Head of caudate nucleus (tissue), 42 donors: ENCODE results near the gene PLXNA2.
A peak's percentile ranks its signal among the peaks of the same experiment; 100 is the strongest.

Source experiments
- DNase-seq, 42 donors: peaks; one replicate each; pipeline versions ENCODE4 v3.0.0 to v3.0.0-alpha.2; 2020 to 2021; ENCODE audit warnings: mixed read lengths in 7 of 42
- intact Hi-C: fragments of 100-400 bp; cut with DNase I; formaldehyde crosslinking; loops from one replicate; pipeline ENCODE4 v1.15.0; 2022

The PLXNA2 gene, protein sequence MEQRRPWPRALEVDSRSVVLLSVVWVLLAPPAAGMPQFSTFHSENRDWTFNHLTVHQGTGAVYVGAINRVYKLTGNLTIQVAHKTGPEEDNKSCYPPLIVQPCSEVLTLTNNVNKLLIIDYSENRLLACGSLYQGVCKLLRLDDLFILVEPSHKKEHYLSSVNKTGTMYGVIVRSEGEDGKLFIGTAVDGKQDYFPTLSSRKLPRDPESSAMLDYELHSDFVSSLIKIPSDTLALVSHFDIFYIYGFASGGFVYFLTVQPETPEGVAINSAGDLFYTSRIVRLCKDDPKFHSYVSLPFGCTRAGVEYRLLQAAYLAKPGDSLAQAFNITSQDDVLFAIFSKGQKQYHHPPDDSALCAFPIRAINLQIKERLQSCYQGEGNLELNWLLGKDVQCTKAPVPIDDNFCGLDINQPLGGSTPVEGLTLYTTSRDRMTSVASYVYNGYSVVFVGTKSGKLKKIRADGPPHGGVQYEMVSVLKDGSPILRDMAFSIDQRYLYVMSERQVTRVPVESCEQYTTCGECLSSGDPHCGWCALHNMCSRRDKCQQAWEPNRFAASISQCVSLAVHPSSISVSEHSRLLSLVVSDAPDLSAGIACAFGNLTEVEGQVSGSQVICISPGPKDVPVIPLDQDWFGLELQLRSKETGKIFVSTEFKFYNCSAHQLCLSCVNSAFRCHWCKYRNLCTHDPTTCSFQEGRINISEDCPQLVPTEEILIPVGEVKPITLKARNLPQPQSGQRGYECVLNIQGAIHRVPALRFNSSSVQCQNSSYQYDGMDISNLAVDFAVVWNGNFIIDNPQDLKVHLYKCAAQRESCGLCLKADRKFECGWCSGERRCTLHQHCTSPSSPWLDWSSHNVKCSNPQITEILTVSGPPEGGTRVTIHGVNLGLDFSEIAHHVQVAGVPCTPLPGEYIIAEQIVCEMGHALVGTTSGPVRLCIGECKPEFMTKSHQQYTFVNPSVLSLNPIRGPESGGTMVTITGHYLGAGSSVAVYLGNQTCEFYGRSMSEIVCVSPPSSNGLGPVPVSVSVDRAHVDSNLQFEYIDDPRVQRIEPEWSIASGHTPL (N-terminal part only)

DNA sequence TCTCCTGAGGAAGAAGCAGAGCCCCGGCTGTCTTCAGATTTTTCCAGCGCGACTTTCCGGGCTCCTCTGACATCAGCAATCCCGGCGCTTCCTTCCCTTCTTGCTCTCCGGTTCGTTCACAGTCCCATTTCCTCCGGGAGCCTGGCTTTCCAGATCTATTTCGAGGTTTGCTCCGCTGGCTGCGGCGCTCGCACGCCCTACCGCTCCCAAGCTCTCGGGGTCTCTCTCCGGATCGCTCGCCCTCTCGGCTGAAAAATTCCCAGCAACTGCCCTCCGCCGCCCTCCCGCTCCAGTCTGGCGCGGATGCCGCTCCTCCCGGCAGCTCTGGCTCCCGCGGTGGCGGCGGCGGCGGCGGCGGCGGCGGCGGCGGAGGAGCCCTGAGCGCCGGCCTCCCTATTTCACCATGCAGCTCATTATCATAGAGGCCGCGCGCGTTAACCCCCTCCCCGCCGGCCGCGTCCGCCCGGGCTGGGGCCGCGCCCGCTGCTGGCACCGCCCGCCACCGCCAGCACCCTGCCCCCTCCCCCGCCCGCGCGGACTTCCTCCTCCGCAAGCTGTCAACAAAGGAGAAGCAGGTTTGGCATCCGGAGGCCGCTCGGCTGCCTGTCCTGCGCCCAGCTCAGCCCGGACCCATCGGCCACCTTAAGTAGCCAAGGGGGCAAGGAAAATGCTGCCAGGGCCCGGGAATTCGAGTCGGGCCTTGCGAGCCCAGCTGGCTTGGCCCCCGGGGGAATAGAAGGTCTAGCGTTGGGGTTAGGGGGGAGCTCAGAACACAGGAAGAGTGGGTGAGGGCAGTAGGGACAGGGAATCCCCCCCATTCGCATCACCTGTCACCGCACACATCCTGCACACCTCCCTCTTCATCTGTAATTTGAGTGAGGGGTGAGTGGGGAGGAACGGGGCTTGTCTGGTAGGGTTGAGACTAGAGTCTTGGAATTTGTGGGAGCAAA, at the start of gene PLXNA2:
PLXNA2 (minus strand) TSS at position 418 of the 950 bp plus-strand sequence. CDS start 26,462 bp downstream, outside the sequence.
- peak in 40 of 42 donors; percentile 51 to 84 (median 68) for DNase-seq

DNA sequence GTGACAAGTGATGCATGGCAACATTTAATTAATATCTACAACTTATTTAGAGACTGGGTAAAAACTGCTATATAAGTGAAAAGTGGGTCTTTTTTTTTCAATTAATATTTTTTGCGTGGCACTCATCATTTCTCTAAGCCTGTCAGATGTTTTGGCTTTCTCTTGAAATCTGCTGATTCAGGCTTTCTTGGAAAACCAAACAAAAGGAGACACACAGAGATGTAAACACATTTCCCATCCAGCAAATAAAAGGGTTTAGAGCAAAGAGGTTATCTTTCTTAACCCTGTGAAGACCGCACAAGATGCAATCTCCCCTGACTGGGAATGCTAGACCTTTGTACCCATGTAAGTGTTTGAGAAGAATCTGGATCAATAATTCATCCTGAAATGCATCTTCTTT, 48.7 kb upstream of the PLXNA2 start:
- DNase-seq, result no peak
- intact Hi-C loops, result no loop called here

More for the DNA sequence above, at the start of gene PLXNA2:
- intact Hi-C loops, result loop anchor here (2.0 to 10.0 kb wide), 2 partner anchors 159 to 221 kb away; no protein-coding TSS in a partner anchor

GRCh38 chr1:208291923-208292711, 47.9 kb upstream of the PLXNA2 start:
- intact Hi-C loops, result no loop called here
- DNase-seq, result peak in 1 of 42 donors; percentile 9

GRCh38 chr1:208291129-208291528, 46.9 kb upstream of the PLXNA2 start:
- DNase-seq, result no peak
- intact Hi-C loops, result no loop called here

- no peak for DNase-seq
- intact Hi-C loops, result no loop called here
Observed at GRCh38 chr1:208289716-208290115, 45.5 kb upstream of the PLXNA2 start.

DNA sequence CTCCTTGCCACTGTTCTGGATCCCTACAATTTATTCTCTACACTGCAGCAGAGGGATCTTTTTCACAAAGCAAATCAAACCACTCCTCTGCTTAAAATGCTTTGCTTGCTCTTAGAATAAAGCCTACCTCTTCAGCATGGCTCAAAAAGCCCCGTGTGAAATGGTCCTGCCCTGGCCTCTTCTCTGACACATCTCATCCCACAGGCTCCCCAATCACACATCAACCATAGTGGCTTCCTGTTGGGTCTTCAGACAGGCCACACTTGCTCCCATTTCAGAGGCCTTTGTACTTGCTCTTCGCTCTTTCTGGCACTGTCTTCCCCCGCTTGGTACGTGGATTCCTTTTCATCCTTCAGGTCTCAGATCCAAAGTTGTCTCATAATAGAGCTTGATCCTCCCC, 44.3 kb upstream of the PLXNA2 start:
- intact Hi-C loops, result no loop called here

GRCh38 chr1:208280681-208281450, 36.7 kb upstream of the PLXNA2 start:
- DNase-seq, result no peak
- intact Hi-C loops, result no loop called here

More for the DNA sequence above, 44.3 kb upstream of the PLXNA2 start:
- DNase-seq, result no peak

GRCh38 chr1:208279826-208280588, 35.8 kb upstream of the PLXNA2 start:
- DNase-seq, result no peak
- intact Hi-C loops, result no loop called here

GRCh38 chr1:208278638-208279037, 34.5 kb upstream of the PLXNA2 start:
- DNase-seq, result no peak
- intact Hi-C loops, result no loop called here

- DNase-seq, result peak in 15 of 42 donors; percentile 7 to 61 (median 32)
- intact Hi-C loops, result no loop called here
Observed at GRCh38 chr1:208276757-208277435, 32.7 kb upstream of the PLXNA2 start.

GRCh38 chr1:208275083-208275482, 30.9 kb upstream of the PLXNA2 start:
- no peak for DNase-seq
- intact Hi-C loops, result no loop called here

- no peak for DNase-seq
- intact Hi-C loops, result no loop called here
Observed at GRCh38 chr1:208273386-208274017, 29.3 kb upstream of the PLXNA2 start.

DNA sequence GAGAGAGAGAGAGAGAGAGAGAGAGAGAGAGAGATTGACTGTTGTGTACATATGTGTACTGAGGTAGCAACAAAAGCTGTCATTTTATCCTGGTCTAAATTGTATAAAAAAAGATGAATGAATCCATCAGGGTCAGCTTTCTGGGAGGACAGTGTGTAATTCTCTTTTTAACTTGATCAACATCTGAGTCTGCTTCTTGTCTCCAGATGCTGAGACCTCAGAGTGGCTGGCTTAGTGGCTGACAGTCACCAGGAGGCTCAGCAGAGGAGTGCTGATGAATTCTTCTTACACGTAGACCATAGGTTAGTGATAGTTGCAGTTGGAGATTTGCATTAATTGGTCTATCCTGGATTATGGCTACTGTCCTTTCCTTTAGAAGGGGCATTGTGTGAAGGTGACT, 28.5 kb upstream of the PLXNA2 start:
- no peak for DNase-seq
- intact Hi-C loops, result no loop called here

DNA sequence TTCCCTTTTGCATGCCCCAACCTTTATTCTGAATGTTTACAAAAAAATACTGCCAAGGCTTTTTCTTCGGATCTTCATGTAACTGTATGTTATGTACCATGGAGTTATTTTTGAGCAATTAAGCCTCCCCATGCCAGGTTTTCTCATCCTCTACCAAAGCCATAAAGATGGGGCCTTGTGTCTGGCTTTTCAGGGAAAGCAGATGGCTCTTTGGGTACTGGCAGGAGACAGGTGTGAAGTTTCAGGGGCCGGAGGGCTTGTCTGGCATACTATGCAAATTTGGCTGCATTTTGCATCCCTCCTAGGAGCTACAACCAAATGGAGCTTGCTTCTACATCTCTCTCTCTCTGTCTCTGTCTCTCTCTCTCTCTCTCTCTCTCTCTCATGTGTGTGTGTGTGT, 28.1 kb upstream of the PLXNA2 start:
- DNase-seq, result no peak
- intact Hi-C loops, result no loop called here

DNA sequence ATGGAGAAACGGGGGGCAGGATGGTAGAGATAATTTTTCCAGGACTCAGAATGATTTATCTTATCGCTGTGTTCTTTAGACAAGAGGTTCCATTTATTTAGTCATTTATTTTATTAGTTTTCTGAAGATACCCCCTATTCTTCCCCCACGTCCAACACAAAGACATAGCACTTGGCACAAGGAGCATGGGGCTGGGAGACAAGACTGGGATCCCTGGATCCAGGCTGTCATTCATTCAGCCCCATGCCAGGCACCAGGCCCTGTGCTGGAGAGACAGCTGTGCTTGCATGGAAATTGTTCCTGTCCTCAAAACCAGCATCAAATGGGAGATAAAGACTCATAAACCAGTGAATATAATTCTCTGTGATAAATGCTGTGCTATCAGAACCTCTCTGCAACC, 27.1 kb upstream of the PLXNA2 start:
- intact Hi-C loops, result no loop called here
- DNase-seq, result no peak
